GM19395 (cell line): Measurements from ENCODE around the gene CCDC91.
"Not testable (repeated sequence)": the region's sequence is repeated elsewhere in the genome, so short reads cannot be mapped to it uniquely, and the experiment has no call there.

Experiments
- ATAC-seq: cut with Tn5 transposase; IDR thresholded peaks from one replicate; pipeline ENCODE4 v1.9.1; 2021; ENCODE audit warnings: mild to moderate bottlenecking, moderate library complexity; ENCODE audit not compliant: unreplicated experiment

The CCDC91 gene

DNA sequence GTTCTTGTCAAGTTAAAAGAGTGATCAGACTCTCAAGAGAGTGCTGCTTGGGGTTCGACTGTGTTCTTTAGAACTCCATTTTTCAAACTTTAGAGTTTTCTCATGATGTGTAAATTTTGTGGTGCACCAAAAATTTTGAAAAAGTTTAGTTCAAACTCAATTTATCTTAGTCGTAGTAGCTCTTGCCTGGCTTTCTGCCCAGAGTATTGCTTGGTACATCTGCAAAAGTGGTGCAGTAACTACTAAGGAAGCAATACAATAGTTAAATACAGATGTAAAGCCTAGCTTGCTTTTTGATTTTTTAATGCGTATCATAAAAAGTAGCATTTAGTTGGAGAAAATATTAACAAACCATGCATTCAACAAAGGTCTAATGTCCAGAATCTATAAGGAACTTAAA, 9.5 kb upstream of the CCDC91 start:
- no peak for ATAC-seq

DNA sequence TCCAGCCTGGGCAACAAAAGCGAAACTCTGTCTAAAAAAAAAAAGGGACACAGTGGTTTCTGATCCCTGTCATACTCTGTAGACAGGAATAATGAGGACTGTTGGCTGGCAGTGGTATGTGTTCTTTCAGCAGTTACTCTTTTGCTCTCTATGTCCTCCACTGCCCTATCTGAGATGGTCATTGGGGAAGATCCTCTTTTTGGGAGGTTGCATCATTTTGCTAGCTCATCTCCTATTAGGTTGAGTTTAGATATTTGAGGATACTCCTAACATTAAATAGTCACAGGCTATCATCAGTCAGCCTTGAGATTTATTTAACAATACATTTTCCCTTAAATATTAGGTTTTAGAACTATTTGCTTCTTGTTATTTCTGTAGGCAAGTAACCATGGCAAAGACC, 5.9 kb upstream of the CCDC91 start:
- ATAC-seq: no peak

DNA sequence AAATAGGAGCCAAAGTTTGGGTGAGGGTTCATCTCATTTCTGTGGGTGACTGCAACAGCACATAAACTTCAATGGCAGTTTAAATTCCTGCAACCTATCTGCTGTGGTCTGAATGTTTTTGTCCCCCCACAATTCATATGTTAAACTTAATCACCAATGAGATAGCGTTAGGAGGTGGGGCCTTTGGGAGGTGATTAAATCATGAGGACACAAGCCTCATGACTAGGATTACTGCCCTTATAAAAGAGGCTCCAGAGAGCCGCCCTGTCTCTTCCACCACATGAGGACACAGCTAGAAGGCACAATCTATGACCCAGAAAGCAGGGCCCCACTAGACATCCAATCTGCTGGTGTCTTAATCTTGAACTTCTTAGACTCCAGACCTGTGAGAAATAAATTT, 3.8 kb upstream of the CCDC91 start:
- ATAC-seq: no peak

DNA sequence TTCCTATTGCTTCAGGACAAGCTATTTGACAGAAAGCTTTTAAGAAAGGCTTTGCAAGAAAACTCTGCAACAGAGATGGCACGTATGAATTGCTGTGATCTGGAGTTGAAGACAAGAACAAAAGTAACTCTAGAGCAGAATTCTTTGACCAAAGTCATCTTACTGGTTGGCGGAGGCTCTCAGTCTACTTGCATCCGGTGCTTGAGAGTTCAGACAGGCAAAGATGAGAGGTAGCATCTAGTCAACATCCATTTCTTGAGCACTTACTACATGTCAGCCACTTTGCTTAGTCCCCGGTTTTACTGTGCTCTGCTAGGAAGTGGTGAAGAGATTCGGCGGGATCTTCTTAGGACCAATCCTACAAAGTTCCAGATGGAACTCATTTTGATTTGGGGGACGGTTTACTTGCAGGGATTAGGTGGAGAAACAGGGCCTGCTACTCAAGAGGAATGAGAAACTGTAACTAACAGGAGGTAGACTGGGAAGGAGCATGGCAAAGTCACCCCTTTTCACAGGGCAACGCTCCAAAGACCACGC, 404 bp upstream of the CCDC91 start:
- ATAC-seq: no peak

DNA sequence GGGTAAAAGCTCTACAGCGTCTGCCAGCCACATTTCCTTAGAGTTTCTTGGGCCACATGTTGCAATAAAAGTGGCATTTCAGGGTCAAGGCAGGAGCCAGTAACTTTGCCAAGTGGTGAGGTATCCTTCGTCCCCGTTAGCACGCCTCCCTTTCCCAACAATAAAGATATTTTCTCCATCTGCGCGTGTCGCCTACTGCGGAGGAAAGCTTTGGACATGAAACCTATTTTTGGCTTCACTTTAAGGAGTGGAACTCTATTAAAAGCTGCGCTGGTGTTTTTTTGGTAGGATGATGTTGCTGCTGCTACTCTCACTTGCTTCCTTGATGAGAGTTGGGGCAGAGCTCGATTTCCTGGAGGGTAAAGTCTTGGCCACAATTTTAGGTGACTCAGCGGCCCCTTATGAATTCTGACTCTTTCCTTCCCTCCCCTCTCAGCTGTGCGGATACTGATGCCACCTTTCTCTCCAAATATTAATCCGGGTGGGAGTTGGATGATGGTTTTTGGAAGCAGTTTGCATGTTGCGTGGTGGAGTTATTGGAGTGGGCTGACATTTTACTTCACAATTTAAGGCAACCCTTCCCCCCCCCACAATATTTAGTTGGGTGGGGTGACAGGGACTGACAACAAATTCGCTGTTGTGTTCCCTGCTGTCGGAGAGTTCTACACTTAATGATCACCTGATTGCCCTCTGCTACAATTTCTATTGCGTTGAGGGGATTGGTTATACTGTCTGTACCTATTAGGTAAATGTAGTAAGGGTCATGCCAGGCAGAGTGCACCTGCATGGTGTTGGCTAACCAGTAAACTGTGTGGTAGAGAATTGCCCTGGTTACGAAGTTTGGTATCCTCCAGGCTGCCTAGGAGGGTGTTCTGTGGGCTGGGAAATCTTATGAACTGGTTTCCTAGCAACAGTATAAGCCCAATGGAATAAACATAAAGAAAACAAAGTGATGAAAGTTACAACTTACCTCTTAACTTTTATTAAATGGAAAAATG, 1.1 kb downstream of the CCDC91 start:
- ATAC-seq: peak; percentile 18

DNA sequence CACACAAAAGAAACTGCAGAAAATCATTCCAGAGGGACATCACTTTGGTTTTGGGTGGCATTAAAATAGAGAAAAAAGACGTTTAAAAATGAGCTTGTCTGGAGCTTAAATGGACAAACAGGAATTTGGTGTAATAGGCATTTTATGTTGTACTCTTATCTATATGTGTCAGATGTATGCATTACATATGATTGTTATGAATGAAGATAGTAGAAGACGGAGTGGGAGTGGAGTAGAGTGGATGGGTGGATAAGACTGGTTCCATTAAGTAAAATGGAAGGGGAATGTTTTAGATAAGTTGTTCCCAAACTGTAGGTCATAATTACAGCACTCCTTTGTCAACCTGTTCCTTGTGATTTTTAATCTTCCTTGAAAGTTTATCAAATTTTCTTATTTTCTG, 1.9 kb downstream of the CCDC91 start:
- ATAC-seq: no peak

DNA sequence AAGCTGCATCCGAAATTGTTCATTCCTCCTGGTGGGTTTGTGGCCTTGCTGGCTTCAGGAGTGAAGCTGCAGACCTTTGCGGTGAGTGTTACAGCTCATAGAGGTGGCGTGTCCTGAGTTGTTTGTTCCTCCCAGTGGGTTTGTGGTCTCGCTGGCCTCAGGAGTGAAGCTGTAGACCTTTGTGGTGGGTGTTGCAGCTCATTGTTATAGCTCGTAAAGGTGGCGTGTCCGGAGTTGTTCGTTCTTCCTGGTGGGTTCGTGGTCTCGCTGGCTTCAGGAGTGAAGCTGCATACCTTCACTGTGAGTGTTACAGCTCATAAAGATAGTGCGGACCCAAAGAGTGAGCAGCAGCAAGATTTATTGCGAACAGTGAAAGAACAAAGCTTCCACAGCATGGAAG, 4.4 kb downstream of the CCDC91 start:
- ATAC-seq: not testable (repeated sequence)

DNA sequence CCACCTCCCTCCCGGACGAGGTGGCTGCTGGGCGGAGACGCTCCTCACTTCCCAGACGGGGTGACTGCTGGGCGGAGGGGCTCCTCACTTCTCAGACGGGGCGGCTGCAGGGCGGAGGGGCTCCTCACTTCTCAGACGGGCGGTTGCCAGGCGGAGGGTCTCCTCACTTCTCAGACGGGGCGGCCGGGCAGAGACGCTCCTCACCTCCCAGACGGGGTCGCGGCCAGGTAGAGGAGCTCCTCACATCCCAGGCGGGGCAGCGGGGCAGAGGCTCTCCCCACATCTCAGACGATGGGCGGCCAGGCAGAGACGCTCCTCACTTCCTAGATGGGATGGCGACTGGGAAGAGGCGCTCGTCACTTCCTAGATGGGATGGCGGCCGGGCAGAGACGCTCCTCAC, 10.9 kb downstream of the CCDC91 start:
- not testable (repeated sequence) for ATAC-seq

DNA sequence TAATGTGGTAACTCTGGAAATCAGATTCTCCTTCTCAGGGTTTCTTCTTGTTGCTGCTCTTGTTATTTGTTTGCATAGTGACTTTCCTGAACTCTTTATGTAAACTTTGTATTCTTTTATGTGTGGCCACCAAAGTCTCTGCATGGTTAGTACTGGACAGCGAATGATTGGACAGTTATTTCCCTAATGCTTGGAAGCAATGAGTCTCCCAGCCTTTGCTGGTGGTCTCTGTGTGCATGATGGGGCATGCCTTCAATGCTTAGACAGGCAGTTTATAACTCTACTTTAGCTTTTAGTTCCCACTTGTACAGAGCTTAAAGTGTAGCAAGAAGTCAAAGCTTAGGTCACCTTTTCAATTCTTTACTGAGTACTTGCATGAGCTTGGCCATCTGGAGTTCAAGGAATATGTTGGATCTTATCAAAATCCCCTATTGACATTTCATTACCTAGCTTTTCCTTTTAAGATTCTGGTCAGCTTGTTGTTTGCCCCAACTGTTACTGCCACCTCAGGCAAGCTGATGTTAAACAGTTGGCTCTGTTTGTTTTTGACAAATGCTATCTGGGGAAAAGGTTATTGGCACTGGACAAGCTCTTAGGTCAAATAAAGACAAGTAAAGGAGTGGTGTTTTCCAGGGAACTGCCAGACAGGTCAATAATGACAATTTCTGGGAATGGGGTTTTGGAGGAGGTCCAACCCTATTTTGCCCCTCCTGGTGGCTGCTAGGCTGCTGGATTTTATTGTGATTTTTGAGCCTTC, 12.3 kb downstream of the CCDC91 start:
- no peak for ATAC-seq

DNA sequence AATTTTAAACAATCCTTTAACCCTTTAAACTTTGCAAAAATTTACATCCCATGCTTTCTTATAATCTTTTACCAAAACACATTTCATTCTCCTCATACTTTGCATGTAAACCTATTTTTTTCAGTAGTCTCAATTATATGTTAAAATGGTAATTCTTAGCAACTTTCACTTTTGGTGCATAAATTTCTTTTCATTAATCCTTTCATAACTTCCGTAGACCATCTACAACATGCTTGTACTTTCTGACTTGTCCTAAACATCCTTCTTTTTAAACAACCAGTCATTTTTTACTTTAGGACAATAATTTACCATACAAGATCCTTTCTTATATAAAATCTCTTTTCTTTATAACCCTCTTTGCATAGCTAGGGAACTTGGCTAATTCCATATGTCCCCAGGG, 19.5 kb downstream of the CCDC91 start:
- no peak for ATAC-seq

DNA sequence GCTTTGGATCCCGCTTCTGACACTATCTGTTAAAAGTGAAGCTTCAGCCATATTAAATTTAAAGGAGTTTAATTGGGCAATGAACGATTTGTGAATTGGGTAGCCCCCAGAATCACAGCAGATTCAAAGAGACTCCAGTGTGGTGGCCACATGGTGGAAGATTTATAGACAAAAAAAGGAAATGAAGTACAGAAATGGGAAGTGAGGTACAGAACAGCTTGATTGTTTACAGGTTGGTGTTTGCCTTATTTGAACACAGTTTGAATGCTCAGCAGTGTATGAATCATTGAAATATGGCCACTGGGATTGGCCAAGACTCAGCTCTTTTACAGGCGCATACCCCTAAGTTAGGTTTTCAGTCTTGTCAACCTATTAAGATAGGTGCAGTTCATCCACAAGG, 21.9 kb downstream of the CCDC91 start:
- ATAC-seq: no peak

DNA sequence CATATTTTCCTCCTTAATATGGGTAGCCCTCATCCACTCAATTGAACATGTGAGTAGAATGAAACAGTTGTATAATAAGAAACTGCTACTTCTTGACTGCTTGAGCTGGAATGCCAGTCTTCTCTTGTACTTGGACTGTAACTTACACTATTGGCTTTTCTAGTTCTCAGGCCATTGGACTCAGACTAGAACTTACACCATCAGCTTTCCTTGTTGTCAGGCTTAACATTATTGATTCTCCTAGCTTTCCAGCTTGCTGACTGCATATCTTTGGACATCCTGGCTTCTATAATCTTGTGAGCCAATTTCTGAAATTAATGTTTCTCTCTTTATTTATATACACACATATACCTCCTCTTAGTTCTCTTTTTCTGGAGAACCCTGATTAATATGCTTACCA, 24.8 kb downstream of the CCDC91 start:
- ATAC-seq: no peak

DNA sequence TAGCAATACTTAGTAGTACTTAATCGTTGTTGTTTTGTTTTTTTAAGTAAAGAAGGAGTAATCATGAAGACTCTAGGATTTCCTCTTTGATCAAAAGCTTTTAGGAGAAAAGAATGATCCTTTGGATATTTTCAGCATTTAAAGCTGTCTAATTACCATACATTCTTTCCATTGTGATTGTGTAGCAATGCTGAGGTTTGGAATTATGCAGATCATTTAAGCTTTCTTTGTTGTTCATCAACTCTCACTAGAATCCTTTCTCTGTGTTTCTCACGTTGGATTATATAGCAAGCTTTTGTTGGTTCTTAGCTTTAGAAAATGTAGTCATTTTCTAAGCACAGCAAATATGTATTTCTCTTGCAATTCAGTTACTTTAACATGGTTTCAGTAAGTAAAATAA, 25.8 kb downstream of the CCDC91 start:
- ATAC-seq: no peak

DNA sequence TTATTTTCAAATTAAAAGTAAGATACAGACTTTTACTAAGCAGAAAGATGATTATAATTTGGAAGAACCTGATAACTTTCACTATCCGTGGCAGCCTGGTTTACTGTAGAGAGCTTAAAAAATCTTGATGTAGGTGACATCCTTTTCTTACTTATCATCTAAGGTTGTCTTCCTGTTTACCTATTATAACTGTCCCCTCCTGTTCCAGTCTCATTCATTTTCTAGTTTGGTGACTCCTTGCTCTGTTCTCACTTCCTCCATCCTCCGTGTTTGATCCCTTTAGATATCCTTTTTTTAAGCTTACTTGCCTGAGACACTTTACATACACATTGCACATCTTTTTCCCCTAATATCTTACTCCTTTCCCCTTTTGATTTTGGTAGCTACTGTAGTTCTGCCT, 27.5 kb downstream of the CCDC91 start:
- no peak for ATAC-seq

DNA sequence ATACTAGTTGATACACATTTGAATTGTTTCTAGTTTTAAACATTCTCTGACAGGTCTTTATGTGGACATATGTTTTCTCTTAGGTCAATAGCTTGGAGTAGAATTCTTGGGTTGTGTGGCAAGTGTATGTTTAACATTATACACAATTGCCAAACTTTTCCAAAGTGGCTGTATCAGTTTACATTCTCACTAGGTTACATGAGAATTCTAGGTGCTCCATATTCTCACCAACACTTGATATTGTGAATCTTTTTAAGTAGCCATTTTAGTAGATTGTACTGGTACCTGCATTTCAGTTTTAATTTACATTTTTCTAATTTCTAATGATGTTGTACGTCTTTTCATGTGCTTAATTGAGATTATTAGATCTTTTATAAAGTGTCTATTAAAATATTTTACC, 28.6 kb downstream of the CCDC91 start:
- ATAC-seq: no peak

DNA sequence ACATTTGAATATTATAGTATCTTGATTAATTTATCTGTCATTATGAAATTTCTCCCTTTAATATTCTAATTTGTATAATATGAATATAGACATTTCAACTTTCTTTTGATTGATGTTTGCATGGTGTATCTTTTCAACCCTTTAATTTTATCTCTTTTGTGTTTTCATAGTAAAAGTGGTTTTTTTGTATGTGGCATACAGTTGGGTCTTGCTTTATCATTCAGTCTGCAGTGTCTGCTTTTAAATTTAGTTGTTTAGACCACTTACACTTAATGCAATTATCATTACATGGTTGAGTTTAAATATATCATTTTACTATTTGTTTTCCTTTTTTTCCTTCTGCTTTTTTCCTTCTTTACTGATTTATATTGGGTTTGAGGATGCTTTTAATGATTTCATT, 29.6 kb downstream of the CCDC91 start:
- no peak for ATAC-seq

DNA sequence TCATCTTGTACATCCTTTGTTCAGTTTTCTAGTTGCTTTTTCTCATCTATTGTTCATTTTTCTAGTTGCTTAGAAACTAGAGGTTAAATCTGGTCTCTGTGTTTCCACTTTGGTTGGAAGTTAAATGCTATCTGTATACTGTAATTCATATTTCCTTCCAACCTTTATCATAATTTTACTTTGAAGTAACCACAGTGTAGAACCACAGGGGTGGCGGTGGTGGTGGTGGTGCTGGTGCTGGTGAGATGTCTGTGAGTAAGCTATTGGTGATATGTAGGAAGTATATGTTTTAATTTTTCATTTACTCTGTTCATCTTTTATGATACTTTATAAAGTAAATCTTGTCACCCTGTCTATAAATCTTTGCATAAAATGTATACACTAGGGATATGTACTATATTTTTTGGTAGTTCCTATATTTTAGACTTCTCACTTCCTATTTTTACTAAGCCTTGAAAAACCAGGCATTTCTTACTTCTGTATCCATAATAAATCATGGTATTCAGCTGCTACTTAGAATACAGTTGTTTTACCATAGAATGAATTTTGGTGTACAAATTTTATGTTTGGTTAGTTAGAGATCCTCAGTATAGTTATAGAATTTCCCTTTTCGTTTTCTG, 31.9 kb downstream of the CCDC91 start:
- no peak for ATAC-seq

DNA sequence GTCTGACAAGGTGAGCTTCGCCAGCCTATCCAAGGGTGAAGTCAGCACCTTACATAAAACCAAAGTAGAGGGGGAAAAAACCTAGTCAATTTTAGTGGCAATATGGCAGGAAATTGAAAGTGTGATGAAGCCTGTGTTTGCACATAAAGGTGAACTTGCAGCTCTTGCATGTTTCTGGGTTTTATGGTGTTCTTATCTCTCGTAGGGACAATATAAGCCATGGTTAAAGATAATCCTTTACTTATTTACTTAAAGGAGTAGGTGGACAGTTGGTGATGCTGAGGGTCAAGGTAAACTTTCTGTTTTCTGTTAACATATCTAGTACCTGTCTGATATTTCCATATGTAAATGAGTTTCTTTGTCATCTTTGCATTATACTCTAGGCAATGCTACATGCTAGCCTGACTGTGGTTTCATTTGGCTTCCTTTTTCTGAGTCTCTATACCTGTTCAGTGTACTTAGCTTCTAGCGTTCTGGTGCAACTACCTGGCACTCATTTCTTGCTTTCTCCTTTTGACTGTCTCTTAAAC, 32.8 kb downstream of the CCDC91 start:
- peak; percentile 97 for ATAC-seq

DNA sequence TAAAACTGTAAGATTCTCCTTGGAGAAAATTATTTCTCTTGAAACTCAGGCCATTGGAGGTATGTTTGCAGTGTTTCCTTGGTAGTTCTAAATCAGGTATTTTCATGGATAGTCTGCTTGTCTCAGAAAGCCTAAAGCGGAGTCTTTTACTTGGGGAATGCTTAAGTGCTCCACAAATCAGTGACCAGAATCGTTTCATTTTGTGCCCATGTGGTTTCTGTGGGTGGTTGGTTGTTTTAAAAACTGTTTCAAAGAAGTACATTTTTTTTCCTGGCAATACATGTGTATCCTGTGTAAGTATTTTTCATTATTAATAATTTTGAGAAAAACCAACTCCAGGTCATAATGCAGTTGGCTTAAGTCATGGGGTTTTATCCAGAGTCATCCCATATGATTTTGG, 33.6 kb downstream of the CCDC91 start:
- ATAC-seq: no peak

DNA sequence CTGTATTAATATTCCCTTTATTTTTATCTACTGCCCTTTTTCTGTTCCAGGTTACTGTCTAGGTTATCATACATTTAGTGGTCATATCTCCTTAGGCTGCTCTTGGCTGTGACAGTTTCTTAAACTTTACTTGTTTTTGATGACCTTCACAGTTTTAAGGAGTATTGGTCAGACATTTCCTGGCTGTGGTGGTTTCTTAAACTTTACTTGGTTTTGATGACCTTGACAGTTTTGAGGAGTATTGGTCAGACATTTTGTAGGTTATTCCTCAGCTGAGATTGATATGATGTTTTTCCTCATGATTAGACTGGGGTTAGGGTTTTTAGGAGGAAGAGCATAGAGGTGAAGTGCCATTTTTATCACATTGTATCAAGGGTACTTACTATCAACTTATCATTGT, 36.4 kb downstream of the CCDC91 start:
- ATAC-seq: no peak

DNA sequence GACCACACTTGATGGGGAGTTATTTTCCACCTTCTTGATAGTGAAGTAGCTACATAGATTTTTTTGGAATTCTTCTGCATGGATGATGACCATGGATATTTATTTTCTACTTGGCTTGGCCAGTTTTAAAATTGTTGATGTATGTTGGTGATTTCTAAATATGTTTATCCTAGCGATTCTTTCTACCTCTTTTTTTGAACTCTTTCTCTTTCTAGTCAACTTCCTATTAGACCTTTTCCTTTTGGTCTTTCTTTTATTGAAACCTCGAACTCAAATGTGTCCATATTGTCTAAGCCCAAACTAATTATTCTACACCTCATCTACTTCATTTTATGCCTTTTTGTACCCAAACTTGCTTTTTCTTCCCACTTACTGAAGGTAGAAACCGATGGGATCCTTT, 37.0 kb downstream of the CCDC91 start:
- ATAC-seq: no peak
